ENCODE measurements around the gene UGP2. TPM values are rescaled to one million over a fixed set of nuclear protein-coding genes. Genes with fewer than 3 reads are reported as not detected.
"Not testable (repeated sequence)": the region's sequence is repeated elsewhere in the genome, so short reads cannot be mapped to it uniquely, and the experiment has no call there.

Gene UGP2
- total RNA-seq, 1 donor from 2014 or later, result 113 TPM

GRCh38 chr2:63840081-63840784 is 1.5 kb upstream of the UGP2 start:
- DNase-seq (ENCODE audit: low spot score), result no peak

DNA sequence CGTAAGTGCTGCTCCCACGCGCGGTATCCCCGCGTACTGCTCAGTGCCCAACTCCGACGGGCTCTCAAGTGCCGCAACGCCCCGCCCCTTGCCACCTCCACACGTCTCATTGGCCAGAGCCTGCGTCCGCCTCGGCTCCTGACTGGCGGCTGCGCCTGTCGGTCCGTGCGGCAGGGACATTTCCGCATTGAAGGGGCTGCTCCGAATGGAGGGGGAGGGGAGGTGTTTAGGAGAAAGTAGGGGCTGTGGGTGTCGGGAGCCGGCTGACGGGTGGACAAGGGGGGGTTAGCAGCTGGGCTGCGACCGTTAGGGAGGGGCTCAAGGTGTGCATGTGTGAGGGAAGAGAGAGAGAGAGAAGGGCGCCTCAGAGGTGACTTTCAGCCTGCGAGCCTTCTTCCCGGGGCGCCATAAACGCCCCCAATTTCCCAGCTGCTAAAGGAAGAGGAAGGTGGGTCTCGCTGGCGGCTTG is 877 bp upstream of the UGP2 start:
- peak; percentile 99 for DNase-seq (ENCODE audit: low spot score)

DNA sequence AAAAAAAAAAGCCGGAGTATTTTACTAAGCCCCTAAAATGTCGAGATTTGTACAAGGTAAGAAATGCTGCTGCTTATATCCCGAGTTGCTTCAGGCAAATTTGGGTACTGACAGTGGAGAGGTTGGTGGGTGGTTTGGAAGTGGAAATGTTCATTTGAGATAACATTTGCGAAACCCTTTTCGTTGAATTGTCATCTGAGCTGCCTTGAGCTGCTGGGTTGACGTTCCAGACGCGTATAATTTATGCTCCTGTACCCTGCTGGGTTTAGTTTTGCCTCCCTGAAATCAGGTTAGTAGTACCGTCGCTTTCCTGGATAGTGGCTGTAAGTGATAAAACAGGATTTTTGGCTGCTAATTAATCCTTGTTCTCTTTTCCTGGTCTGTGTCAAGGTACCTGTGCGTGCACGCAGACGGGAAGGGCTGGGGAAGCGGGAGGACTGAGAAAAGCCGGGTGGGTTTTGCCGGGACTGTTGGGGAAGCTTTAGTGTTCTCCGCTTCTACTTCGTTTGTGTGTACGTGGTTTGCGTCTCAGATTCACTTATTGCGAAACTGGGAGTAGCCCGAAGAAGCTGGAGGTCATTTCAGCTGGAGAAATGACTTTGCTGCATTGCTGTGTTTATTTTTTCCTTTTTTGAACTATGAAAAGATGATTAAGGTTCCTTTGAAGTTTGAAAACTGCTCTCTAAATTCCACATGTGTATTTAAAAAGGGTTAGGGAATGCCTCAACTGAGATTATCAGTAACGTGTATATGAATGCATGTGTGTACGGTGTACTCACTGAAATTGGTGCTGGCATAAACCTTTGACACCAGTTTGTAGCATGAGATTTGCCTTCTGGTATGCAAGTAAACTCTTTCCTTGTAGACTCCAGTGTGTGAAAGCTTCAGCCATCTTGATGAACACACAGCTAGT is 709 bp downstream of the UGP2 start:
- peak; percentile 55 for DNase-seq (ENCODE audit: low spot score)

DNA sequence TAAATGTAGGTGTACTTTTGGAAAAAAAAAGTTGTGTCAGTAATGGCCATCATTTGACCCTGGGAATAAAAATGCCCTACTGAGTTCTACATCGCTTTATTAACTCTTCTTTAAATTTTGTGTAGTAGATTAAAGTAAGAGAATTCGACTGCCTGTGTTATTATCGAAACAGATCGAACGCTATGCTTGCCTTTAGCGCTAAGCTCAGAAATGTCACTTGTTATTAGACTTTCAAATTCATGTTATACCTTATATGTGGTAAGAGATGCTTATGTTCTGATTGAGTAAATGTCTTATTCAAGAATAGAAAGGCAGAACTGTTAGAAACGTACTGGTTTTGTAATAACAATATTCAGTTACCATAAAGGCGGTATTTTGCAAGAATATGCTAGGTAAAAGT is 1.4 kb downstream of the UGP2 start:
- DNase-seq (ENCODE audit: low spot score), result no peak

DNA sequence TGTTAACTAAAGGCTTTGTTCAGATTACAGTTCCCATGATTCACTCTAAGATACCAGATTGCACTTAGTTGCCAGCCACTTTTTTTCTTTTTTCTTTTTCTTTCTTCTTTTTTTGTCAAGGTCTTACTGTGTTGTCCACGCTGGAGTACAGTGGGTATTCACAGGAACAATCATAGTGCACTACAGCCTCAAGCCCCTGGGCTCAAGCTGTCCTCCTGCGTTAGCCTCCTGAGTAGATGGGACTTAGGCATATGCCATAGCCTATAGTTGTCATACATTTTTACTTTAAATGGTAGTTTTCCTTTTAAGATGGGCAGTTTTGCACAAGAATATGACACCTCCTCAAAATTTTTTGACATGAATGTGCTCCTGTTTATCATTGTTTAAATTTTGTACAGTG is 2.1 kb downstream of the UGP2 start:
- DNase-seq (ENCODE audit: low spot score), result no peak

DNA sequence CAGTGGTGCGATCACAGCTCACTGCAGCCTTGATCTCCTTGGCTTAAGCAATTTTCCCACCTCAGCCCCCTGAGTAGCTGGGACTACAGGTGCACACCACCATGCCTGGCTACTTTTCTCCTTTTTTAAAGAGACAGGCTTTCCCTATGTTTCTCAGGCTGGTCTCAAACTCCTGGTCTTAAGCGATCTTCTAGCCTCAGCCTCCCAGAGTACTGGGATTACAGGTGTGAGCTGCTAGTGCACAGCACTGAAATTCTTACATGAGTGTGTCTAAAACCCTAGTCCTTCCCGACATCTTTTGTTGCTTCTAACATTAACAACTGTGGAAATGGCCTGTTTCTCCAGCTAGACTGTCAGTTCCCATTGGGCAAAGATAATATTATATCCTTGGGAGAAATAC is 2.9 kb downstream of the UGP2 start:
- no peak for DNase-seq (ENCODE audit: low spot score)

DNA sequence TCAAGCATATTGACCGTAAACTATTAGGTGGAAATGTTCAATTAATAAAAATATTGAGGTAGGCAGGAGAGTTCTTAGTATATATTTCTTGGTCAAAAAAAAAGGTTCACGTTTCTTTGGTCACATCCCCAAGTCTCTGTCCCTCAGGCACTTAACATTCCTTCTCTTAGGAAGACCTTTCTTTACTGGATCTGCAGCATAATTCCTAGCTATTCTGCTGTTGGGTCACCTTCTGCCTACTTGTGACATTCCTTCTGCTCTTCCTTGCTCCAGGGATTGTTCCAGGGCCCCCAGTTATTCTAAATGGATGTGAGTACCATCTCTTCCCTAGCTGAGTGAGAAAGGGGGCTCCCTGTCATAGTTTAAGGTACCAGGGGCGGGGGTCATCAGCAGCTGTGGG is 4.2 kb downstream of the UGP2 start:
- no peak for DNase-seq (ENCODE audit: low spot score)

DNA sequence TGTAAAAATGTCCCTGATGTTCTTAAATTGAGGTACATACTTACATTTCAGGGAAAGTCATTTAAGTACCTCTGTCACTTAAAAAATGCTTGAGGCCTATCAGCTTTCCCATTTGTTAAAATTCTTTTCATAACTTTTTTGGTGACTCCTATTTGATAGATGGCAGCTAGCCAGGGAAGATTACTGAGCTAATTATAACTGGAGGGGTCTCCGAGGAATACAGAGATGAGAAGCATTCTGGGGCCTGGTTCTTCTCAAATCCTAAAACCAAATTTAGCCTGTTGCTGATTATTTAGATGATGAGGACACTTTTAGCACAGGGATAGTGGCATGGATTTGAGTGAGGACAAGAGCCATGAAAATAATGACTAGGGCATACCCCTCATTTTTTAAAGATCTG is 4.8 kb downstream of the UGP2 start:
- no peak for DNase-seq (ENCODE audit: low spot score)

DNA sequence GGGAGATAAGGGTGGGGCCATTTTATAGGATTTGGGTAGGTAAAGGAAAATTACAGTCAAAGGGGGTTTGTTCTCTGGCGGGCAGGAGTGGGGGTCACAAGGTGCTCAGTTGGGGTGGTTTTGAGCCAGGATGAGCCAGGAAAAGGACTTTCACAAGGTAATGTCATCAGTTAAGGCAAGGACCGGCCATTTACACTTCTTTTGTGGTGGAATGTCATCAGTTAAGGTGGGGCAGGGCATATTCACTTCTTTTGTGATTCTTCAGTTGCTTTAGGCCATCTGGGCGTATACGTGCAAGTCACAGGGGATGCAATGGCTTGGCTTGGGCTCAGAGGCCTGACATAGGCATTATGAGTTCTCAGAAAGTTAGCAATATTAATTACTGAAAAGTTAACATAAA is 5.9 kb downstream of the UGP2 start:
- not testable (repeated sequence) for DNase-seq (ENCODE audit: low spot score)

GRCh38 chr2:63849381-63850203 is 7.9 kb downstream of the UGP2 start:
- DNase-seq (ENCODE audit: low spot score), result no peak

GRCh38 chr2:63850204-63850571 is 8.5 kb downstream of the UGP2 start:
- no peak for DNase-seq (ENCODE audit: low spot score)

GRCh38 chr2:63850649-63851048 is 9.0 kb downstream of the UGP2 start:
- no peak for DNase-seq (ENCODE audit: low spot score)

DNA sequence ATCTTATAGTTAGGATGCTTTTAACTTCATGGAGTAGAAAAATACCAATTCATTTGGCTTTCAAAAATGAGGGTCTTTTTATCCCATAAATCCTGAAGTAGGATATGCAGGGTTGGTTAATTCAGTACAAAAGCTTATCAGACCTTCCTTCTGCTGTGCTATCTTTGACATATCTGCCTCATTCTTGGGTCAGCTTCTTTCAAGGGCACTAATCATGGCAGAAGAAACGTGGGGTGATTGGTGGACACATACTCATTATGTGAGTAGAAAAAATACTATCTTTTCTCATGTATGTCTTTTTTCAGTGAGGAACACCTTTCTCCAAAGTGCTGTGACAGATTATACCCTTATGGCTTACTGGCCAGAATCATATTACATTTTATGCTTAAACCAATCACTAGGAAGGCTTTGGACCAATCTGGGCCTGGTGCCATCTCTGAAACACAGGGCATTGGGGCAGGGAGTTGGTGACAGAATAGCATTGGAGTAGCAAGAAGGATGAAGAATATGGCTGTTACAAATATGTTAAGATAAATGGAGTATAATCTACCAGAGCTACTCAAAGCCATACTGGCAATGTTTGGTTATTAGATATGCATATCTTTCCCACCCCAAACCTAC is 10.1 kb downstream of the UGP2 start:
- no peak for DNase-seq (ENCODE audit: low spot score)

GRCh38 chr2:63853527-63854310 is 12.0 kb downstream of the UGP2 start:
- no peak for DNase-seq (ENCODE audit: low spot score)

- DNase-seq (ENCODE audit: low spot score), result no peak
Measured at GRCh38 chr2:63855418-63856302, 14.0 kb downstream of the UGP2 start.

DNA sequence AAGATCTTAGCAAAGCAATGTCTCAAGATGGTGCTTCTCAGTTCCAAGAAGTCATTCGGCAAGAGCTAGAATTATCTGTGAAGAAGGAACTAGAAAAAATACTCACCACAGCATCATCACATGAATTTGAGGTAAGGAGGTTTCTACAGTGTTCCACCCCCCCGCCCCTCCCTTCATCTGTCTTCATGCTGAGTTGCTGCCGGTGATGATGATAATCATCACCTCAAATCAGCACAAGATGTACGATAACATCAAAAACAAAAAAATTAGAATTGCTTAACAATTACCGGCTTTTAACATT is 14.6 kb downstream of the UGP2 start:
- DNase-seq (ENCODE audit: low spot score), result no peak

DNA sequence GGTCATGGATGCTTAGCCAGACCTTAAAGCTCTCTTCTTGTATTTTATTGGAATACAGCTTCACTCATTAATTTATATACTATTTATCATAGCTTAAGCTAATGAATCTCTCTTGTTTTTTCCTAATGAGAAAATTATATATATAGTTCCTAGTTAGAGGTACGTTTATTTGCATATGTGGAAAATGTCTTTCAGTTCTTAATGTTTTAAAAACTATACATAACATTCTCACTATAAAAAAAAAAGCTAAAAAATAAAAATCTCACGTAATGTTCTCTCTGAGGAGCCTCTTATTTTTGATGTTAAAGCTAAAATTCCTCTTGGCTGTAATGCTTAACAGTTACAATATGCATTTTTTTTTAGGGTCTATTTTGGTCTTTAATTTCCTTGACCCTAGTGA is 16.6 kb downstream of the UGP2 start:
- no peak for DNase-seq (ENCODE audit: low spot score)

GRCh38 chr2:63861220-63861822 is 19.6 kb downstream of the UGP2 start:
- DNase-seq (ENCODE audit: low spot score), result peak; percentile 52

GRCh38 chr2:63862806-63863205 is 21.1 kb downstream of the UGP2 start:
- no peak for DNase-seq (ENCODE audit: low spot score)

GRCh38 chr2:63863707-63864106 is 22.0 kb downstream of the UGP2 start:
- DNase-seq (ENCODE audit: low spot score), result no peak

Data from ureter (tissue), 1 donor.